NCI-H446 (cell line): ENCODE measurements around the gene ARHGDIB.

ENCODE experiments used
- DNase-seq, 2 experiments: peaks; one replicate each; lab custom pipeline; 2025; lab: John Stamatoyannopoulos, UW

Gene ARHGDIB

GRCh38 chr12:14961466-14962152, at the start of gene ARHGDIB:
ARHGDIB (minus strand) TSS chr12:14961601; CDS start chr12:14950712, 10,889 bp downstream.
- no peak for DNase-seq

- DNase-seq, result no peak
Measured at GRCh38 chr12:15011162-15011561, 49.8 kb upstream of the ARHGDIB start.

- DNase-seq, result no peak
Measured at GRCh38 chr12:15007551-15007950, 46.1 kb upstream of the ARHGDIB start.

- no peak for DNase-seq
Measured at GRCh38 chr12:15005064-15005463, 43.7 kb upstream of the ARHGDIB start.

- peak in 1 of 2 experiments; percentile 18 for DNase-seq
Measured at GRCh38 chr12:15004421-15004820, 43.0 kb upstream of the ARHGDIB start.

- peak; percentile 27 to 83 for DNase-seq
Measured at GRCh38 chr12:15001733-15002382, 40.5 kb upstream of the ARHGDIB start.

GRCh38 chr12:15000575-15000974, 39.2 kb upstream of the ARHGDIB start:
- DNase-seq, result no peak

- DNase-seq, result peak; percentile 50 to 76
Measured at GRCh38 chr12:14999695-15000365, 38.4 kb upstream of the ARHGDIB start.

GRCh38 chr12:14999021-14999694, 37.8 kb upstream of the ARHGDIB start:
- no peak for DNase-seq

GRCh38 chr12:14997998-14998397, 36.6 kb upstream of the ARHGDIB start:
- DNase-seq, result no peak

- peak; percentile 18 to 66 for DNase-seq
Measured at GRCh38 chr12:14995583-14996425, 34.4 kb upstream of the ARHGDIB start.

- no peak for DNase-seq
Measured at GRCh38 chr12:14994610-14995009, 33.2 kb upstream of the ARHGDIB start.

- DNase-seq, result no peak
Measured at GRCh38 chr12:14993537-14994266, 32.3 kb upstream of the ARHGDIB start.

GRCh38 chr12:14993117-14993516, 31.7 kb upstream of the ARHGDIB start:
- no peak for DNase-seq

- no peak for DNase-seq
Measured at GRCh38 chr12:14992673-14993072, 31.3 kb upstream of the ARHGDIB start.

GRCh38 chr12:14991069-14991468, 29.7 kb upstream of the ARHGDIB start:
- no peak for DNase-seq

GRCh38 chr12:14989790-14990189, 28.4 kb upstream of the ARHGDIB start:
- no peak for DNase-seq

- no peak for DNase-seq
Measured at GRCh38 chr12:14988035-14988434, 26.6 kb upstream of the ARHGDIB start.

GRCh38 chr12:14986449-14986848, 25.0 kb upstream of the ARHGDIB start:
- DNase-seq, result no peak

GRCh38 chr12:14984766-14985285, 23.4 kb upstream of the ARHGDIB start:
- no peak for DNase-seq

- DNase-seq, result no peak
Measured at GRCh38 chr12:14984036-14984435, 22.6 kb upstream of the ARHGDIB start.
